Forelimb muscle (tissue), 1 donor: ENCODE results near the gene MAML2. TPM values are rescaled to one million over a fixed set of nuclear protein-coding genes. Genes with fewer than 3 reads are reported as not detected.

Source experiments
- DNase-seq: peaks from one replicate; pipeline ENCODE4 v3.0.0-alpha.2; 2013; ENCODE audit warnings: low read depth
- polyA plus RNA-seq: library from polyadenylated mRNA; unstranded; fragments of 120-200 nt; gene quantifications from one replicate; pipeline ENCODE4 v1.2.1, GENCODE V29; 2013; ENCODE audit not compliant: insufficient read length

MAML2 gene
- polyA plus RNA-seq, 1 donor = 4.4 TPM

GRCh38 chr11:96318399-96318798 is 24.6 kb downstream of the MAML2 start:
- DNase-seq = no peak

GRCh38 chr11:96317985-96318384 is 25.0 kb downstream of the MAML2 start:
- no peak for DNase-seq

GRCh38 chr11:96317571-96317970 is 25.4 kb downstream of the MAML2 start:
- DNase-seq = no peak

GRCh38 chr11:96316869-96317268 is 26.1 kb downstream of the MAML2 start:
- no peak for DNase-seq

- no peak for DNase-seq
Measured at GRCh38 chr11:96315476-96315875, 27.5 kb downstream of the MAML2 start.

- DNase-seq = no peak
Measured at GRCh38 chr11:96314326-96315020, 28.5 kb downstream of the MAML2 start.

GRCh38 chr11:96313163-96313562 is 29.8 kb downstream of the MAML2 start:
- no peak for DNase-seq

- DNase-seq = no peak
Measured at GRCh38 chr11:96311120-96311568, 31.9 kb downstream of the MAML2 start.

- DNase-seq = no peak
Measured at GRCh38 chr11:96310236-96310635, 32.8 kb downstream of the MAML2 start.

GRCh38 chr11:96309643-96310017 is 33.4 kb downstream of the MAML2 start:
- no peak for DNase-seq

GRCh38 chr11:96309016-96309642 is 33.9 kb downstream of the MAML2 start:
- no peak for DNase-seq

- DNase-seq = no peak
Measured at GRCh38 chr11:96307776-96308140, 35.2 kb downstream of the MAML2 start.

- DNase-seq = peak; percentile 90
Measured at GRCh38 chr11:96306933-96307775, 35.8 kb downstream of the MAML2 start.

GRCh38 chr11:96306600-96306932 is 36.4 kb downstream of the MAML2 start:
- no peak for DNase-seq

GRCh38 chr11:96306071-96306470 is 36.9 kb downstream of the MAML2 start:
- DNase-seq = no peak

GRCh38 chr11:96303980-96304379 is 39.0 kb downstream of the MAML2 start:
- no peak for DNase-seq

- no peak for DNase-seq
Measured at GRCh38 chr11:96303064-96303463, 39.9 kb downstream of the MAML2 start.

- DNase-seq = no peak
Measured at GRCh38 chr11:96301818-96302217, 41.2 kb downstream of the MAML2 start.

GRCh38 chr11:96299155-96299888 is 43.7 kb downstream of the MAML2 start:
- no peak for DNase-seq

GRCh38 chr11:96295369-96295768 is 47.6 kb downstream of the MAML2 start:
- DNase-seq = no peak

GRCh38 chr11:96294289-96294688 is 48.7 kb downstream of the MAML2 start:
- DNase-seq = no peak

- no peak for DNase-seq
Measured at GRCh38 chr11:96293598-96294021, 49.4 kb downstream of the MAML2 start.
